ENCODE data around the gene GORASP2.

GRCh38 chr2:170881840-170882239 lies 47.2 kb upstream of the GORASP2 start:
- TF ChIP-seq, protein P1, sequence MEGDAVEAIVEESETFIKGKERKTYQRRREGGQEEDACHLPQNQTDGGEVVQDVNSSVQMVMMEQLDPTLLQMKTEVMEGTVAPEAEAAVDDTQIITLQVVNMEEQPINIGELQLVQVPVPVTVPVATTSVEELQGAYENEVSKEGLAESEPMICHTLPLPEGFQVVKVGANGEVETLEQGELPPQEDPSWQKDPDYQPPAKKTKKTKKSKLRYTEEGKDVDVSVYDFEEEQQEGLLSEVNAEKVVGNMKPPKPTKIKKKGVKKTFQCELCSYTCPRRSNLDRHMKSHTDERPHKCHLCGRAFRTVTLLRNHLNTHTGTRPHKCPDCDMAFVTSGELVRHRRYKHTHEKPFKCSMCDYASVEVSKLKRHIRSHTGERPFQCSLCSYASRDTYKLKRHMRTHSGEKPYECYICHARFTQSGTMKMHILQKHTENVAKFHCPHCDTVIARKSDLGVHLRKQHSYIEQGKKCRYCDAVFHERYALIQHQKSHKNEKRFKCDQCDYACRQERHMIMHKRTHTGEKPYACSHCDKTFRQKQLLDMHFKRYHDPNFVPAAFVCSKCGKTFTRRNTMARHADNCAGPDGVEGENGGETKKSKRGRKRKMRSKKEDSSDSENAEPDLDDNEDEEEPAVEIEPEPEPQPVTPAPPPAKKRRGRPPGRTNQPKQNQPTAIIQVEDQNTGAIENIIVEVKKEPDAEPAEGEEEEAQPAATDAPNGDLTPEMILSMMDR (IDR thresholded peaks at IDR 0.05): no peak
- no peak for TF ChIP-seq POLR2A (IDR thresholded peaks at IDR 0.05)

Data from adrenal gland (tissue), 5 donors.